ENCODE results near the gene ITPA.

DNA sequence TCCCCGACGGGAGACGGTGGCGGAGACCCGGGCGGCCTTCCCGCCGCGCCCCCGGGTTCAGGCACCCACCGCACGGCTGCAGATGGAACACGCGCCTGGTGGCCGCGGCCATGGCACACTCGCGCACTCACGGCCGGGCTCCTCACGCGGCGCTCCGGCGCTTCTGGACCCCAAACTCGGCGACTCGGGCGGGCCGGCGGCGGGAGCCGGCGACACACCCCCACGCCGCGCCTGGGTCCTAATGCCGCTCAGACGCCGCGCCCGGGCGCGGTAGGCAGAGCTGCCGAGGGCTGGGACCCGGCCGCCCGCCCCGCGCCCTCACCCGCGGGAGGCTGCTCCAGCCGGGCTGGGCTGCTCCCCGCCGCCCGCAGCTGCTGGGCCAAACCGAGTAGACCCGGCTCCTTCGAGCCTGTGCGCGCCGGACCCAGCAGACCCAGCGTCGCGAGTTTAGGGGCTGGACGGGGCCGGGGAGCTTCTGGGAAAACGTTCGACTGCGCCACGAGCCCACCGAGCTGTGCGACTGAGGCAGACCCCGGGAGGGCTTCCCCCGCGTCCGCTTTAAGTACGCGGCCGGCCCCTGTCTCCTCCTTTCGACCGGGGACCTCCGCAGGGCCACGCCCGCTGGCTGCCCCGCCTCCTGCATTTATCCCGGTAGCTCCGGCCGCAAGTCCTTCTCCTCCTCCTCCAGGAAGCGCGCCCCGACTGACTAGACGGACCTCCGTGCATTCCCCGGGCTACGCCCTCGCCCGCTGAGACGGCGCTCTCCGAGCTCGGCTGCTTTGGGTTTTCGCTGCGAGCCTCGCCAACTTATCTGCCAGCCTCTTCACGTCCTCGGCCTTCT, 29.9 kb downstream of the ITPA start, which contains the start of gene SLC4A11:
- TF ChIP-seq, protein P1, sequence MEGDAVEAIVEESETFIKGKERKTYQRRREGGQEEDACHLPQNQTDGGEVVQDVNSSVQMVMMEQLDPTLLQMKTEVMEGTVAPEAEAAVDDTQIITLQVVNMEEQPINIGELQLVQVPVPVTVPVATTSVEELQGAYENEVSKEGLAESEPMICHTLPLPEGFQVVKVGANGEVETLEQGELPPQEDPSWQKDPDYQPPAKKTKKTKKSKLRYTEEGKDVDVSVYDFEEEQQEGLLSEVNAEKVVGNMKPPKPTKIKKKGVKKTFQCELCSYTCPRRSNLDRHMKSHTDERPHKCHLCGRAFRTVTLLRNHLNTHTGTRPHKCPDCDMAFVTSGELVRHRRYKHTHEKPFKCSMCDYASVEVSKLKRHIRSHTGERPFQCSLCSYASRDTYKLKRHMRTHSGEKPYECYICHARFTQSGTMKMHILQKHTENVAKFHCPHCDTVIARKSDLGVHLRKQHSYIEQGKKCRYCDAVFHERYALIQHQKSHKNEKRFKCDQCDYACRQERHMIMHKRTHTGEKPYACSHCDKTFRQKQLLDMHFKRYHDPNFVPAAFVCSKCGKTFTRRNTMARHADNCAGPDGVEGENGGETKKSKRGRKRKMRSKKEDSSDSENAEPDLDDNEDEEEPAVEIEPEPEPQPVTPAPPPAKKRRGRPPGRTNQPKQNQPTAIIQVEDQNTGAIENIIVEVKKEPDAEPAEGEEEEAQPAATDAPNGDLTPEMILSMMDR (conservative IDR thresholded peaks at IDR 0.05), result no peak
- no peak for TF ChIP-seq EZH2 (IDR thresholded peaks at IDR 0.05; ENCODE audit: low read depth)

Data from PC-9 (cell line).